Common myeloid progenitor, CD34-positive (primary cell): ENCODE data around the gene RCOR3.

Experiments
- CTCF ChIA-PET: fragments of 350-600 bp; sonication (Branson Sonifier 250); formaldehyde crosslinking; loops from one replicate; lab custom pipeline; 2021; ENCODE audit warnings: antibody characterized with exemption; lab: Charles Lee
- POLR2A ChIA-PET: fragments of 350-600 bp; sonication (Branson Sonifier 250); formaldehyde crosslinking; loops from one replicate; lab custom pipeline; 2021; ENCODE audit warnings: antibody characterized with exemption; lab: Charles Lee
- DNase-seq, 3 donors: peaks; one replicate each; pipeline versions ENCODE4 v3.0.0 to v3.0.0-alpha.2; 2013
- H3K27ac ChIP-seq, 2 experiments: 1 replicate in 1 of 2; 2 replicates in 1 of 2; pipeline ENCODE4 v1.7.0; 2013; ENCODE audit warnings: inconsistent platforms in 2 of 2, low read length in 2 of 2, mild to moderate bottlenecking in 2 of 2, low read depth in 1 of 2, moderate library complexity in 1 of 2; ENCODE audit not compliant: severe bottlenecking in 2 of 2, insufficient read depth in 1 of 2, poor library complexity in 1 of 2
- H3K27me3 ChIP-seq, 5 experiments: replicated peaks in 2 of 5; 1 replicate in 3 of 5; 2 replicates in 2 of 5; pipeline versions ENCODE4 v1.6.1 to v1.7.0; 2013; ENCODE audit warnings: low read length in 4 of 5, mild to moderate bottlenecking in 2 of 5, moderate library complexity in 2 of 5, inconsistent platforms in 1 of 5; ENCODE audit not compliant: insufficient read depth in 5 of 5, control insufficient read depth in 4 of 5
- H3K36me3 ChIP-seq, 4 experiments: 1 replicate in 2 of 4; 2 replicates in 2 of 4; pipeline versions ENCODE4 v1.6.1 to v1.7.0; 2013; ENCODE audit warnings: low read length in 3 of 4, control low read depth in 1 of 4, mild to moderate bottlenecking in 1 of 4; ENCODE audit not compliant: control insufficient read depth in 4 of 4, insufficient read depth in 4 of 4
- H3K4me1 ChIP-seq, 4 experiments: 1 replicate in 3 of 4; 2 replicates in 1 of 4; pipeline versions ENCODE4 v1.6.1 to v1.7.1; 2013; ENCODE audit warnings: low read length in 3 of 4, mild to moderate bottlenecking in 3 of 4, control low read depth in 1 of 4, inconsistent platforms in 1 of 4, moderate library complexity in 1 of 4; ENCODE audit not compliant: control insufficient read depth in 4 of 4, insufficient read depth in 4 of 4; ENCODE audit errors: control extremely low read depth in 1 of 4
- H3K4me3 ChIP-seq, 7 experiments: 1 replicate in 4 of 7; 2 replicates in 3 of 7; pipeline versions ENCODE4 v1.5.1 to v1.7.0; 2013; ENCODE audit warnings: mild to moderate bottlenecking in 7 of 7, low read length in 6 of 7, moderate library complexity in 6 of 7, inconsistent platforms in 2 of 7, low read depth in 2 of 7, control low read depth in 1 of 7; ENCODE audit not compliant: insufficient read depth in 4 of 7, control insufficient read depth in 1 of 7; ENCODE audit errors: extremely low read depth in 1 of 7
- H3K9me3 ChIP-seq, 5 experiments: 1 replicate in 4 of 5; 2 replicates in 1 of 5; pipeline versions ENCODE4 v1.6.1 to v1.7.1; 2013; ENCODE audit warnings: low read length in 4 of 5, mild to moderate bottlenecking in 2 of 5, inconsistent platforms in 1 of 5, low read depth in 1 of 5, moderate library complexity in 1 of 5; ENCODE audit not compliant: control insufficient read depth in 4 of 5, insufficient read depth in 2 of 5; ENCODE audit errors: control extremely low read depth in 1 of 5
- WGBS: methylation state at CpG from one replicate; pipeline ENCODE4 v1.1.5; 2013; ENCODE audit not compliant: insufficient coverage; 5-methylcytosine and 5-hydroxymethylcytosine counted together

Gene RCOR3

DNA sequence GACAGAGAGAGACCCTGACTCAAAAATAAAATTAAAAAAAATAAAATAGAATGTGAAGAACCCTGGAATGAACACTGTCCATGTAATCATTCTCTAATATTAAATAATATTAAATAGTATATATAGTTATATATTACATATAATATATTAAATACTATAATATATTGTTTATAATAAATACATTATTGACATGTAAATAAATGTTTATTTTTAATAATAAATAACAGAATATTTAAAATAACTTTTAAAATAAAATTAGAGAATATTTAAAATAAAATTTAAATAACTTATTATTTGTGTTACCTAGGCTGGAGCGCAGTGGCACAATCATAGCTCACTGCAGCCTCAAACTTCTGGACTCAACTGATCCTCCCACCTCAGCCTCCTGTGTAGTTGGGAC is 99.5 kb downstream of the RCOR3 start:
- Histone ChIP-seq H3K4me1 (peaks cover 1 to 10% (median 5%) of the 10 kb centered on the region in 4 experiments), H3K27me3 (no peaks in the 10 kb centered on the region), H3K36me3 (peaks cover 12 to 57% (median 28%) of the 10 kb centered on the region in 4 experiments), H3K9me3 (no peaks in the 10 kb centered on the region), H3K27ac (no peak overlapping the region), H3K4me3 (no peak overlapping the region)
- DNase-seq = no peak
- ChIA-PET POLR2A (no interaction called here), CTCF (interaction anchor here (1.1 to 1.7 kb wide), 4 partner anchors 12 to 55 kb away, joined by 3 to 4 read pairs (median 3); no protein-coding TSS in a partner anchor)
- 100% methylated on average over 1 of the region's 1 CpG for whole genome bisulfite sequencing

DNA sequence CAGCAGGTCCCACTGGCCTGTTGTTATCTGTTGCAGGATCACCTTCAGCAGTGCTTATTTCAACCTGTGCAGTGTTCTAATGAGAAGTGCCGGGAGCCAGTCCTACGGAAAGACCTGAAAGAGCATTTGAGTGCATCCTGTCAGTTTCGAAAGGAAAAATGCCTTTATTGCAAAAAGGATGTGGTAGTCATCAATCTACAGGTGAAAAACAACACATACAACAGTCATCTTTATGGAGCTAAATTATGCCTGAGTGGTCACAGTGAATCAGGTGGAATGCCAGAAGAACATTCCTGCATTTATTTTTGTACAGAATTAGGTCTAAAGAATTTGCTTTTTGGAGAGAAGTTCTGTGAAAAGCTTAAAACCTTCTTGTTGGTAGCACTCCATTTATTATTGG is 100.7 kb downstream of the RCOR3 start:
- POLR2A ChIA-PET = no interaction called here
- Histone ChIP-seq H3K4me3 (no peak overlapping the region), H3K4me1 (peaks cover 0 to 2% (median 0%) of the 10 kb centered on the region in 4 experiments), H3K27me3 (no peaks in the 10 kb centered on the region), H3K27ac (no peak overlapping the region), H3K9me3 (no peaks in the 10 kb centered on the region), H3K36me3 (peaks cover 17 to 53% (median 28%) of the 10 kb centered on the region in 4 experiments)
- no peak for DNase-seq
- CTCF ChIA-PET = interaction anchor here (0.7 to 1.8 kb wide), 8 partner anchors 11 to 188 kb away, joined by 3 to 4 read pairs (median 3); no protein-coding TSS in a partner anchor
- WGBS = no CpG with 5 or more reads among the region's 3 CpGs

DNA sequence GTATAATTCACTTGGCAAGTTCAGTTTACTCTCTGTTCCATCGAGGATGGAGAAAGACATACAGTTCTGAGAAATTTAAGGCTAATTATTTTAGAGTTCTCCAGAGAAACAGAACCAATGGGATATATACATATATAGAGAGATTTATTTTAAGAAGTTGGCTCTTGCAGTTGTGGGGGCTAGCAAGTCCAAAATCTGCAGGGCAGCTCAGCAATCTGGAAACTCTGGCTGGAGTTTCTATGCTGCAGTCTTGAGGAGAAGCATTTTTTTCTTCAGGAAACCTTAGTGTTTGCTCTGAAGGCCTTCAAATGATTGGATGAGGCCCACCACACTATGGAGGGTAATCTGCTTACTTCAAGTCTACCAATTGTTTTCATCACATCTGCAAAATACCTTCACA is 102.0 kb downstream of the RCOR3 start:
- peaks cover 16 to 57% (median 29%) of the 10 kb centered on the region in 4 experiments for H3K36me3 ChIP-seq
- H3K9me3 ChIP-seq = no peaks in the 10 kb centered on the region
- ChIA-PET CTCF (interaction anchor here (0.7 to 1.8 kb wide), 3 partner anchors 35 to 154 kb away, joined by 3 to 4 read pairs (median 3); no protein-coding TSS in a partner anchor), POLR2A (no interaction called here)
- no CpG with 5 or more reads among the region's 1 CpG for WGBS
- no peak overlapping the region for H3K4me3 ChIP-seq
- H3K27ac ChIP-seq = no peak overlapping the region
- H3K27me3 ChIP-seq = no peaks in the 10 kb centered on the region
- H3K4me1 ChIP-seq = peaks cover 0 to 2% (median 0%) of the 10 kb centered on the region in 4 experiments
- DNase-seq = no peak
